C4-2B (cell line): ENCODE results near the gene CDKN2B-AS1.

Experiments used
- ZFX ChIP-seq: fragments of 450-650 bp; IDR thresholded peaks from 2 replicates; pipeline ENCODE4 v1.6.1; 2017
- TF ChIP-seq, protein P1 (sequence below): fragments of 450-650 bp; conservative IDR thresholded peaks from 2 replicates; pipeline ENCODE4 v1.5.1; 2017; ENCODE audit warnings: mild to moderate bottlenecking

DNA sequence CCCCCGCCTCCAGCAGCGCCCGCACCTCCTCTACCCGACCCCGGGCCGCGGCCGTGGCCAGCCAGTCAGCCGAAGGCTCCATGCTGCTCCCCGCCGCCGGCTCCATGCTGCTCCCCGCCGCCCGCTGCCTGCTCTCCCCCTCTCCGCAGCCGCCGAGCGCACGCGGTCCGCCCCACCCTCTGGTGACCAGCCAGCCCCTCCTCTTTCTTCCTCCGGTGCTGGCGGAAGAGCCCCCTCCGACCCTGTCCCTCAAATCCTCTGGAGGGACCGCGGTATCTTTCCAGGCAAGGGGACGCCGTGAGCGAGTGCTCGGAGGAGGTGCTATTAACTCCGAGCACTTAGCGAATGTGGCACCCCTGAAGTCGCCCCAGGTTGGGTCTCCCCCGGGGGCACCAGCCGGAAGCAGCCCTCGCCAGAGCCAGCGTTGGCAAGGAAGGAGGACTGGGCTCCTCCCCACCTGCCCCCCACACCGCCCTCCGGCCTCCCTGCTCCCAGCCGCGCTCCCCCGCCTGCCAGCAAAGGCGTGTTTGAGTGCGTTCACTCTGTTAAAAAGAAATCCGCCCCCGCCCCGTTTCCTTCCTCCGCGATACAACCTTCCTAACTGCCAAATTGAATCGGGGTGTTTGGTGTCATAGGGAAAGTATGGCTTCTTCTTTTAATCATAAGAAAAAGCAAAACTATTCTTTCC, 19.7 kb upstream of the CDKN2B-AS1 start:
- TF ChIP-seq, protein P1, sequence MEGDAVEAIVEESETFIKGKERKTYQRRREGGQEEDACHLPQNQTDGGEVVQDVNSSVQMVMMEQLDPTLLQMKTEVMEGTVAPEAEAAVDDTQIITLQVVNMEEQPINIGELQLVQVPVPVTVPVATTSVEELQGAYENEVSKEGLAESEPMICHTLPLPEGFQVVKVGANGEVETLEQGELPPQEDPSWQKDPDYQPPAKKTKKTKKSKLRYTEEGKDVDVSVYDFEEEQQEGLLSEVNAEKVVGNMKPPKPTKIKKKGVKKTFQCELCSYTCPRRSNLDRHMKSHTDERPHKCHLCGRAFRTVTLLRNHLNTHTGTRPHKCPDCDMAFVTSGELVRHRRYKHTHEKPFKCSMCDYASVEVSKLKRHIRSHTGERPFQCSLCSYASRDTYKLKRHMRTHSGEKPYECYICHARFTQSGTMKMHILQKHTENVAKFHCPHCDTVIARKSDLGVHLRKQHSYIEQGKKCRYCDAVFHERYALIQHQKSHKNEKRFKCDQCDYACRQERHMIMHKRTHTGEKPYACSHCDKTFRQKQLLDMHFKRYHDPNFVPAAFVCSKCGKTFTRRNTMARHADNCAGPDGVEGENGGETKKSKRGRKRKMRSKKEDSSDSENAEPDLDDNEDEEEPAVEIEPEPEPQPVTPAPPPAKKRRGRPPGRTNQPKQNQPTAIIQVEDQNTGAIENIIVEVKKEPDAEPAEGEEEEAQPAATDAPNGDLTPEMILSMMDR: no peak
- TF ChIP-seq ZFX: no peak
